GM10266 (cell line): Measurements from ENCODE around the gene GEMIN4.
"Not testable (repeated sequence)": the region's sequence is repeated elsewhere in the genome, so short reads cannot be mapped to it uniquely, and the experiment has no call there.

Source experiments
- DNase-seq: peaks from one replicate; pipeline ENCODE4 v3.0.0; 2012; ENCODE audit errors: extremely low spot score
- CTCF ChIP-seq: IDR thresholded peaks from 2 replicates; pipeline ENCODE4 v1.5.1; 2012; ENCODE audit warnings: mild to moderate bottlenecking, low read depth; ENCODE audit not compliant: control insufficient read depth, insufficient read depth; ENCODE audit errors: missing control alignments

Gene GEMIN4

GRCh38 chr17:795721-796120, 43.7 kb upstream of the GEMIN4 start:
- no peak for TF ChIP-seq CTCF
- no peak for DNase-seq

- no peak for TF ChIP-seq CTCF
Observed at GRCh38 chr17:795276-795675, 43.2 kb upstream of the GEMIN4 start.

GRCh38 chr17:794876-795275, 42.8 kb upstream of the GEMIN4 start:
- peak; percentile 62 for TF ChIP-seq CTCF
- DNase-seq = peak; percentile 83

More at GRCh38 chr17:795276-795675, 43.2 kb upstream of the GEMIN4 start:
- no peak for DNase-seq

GRCh38 chr17:792277-792676, 40.2 kb upstream of the GEMIN4 start:
- no peak for DNase-seq
- no peak for TF ChIP-seq CTCF

GRCh38 chr17:791829-792228, 39.8 kb upstream of the GEMIN4 start:
- TF ChIP-seq CTCF = no peak
- DNase-seq = no peak

GRCh38 chr17:790874-791247, 38.8 kb upstream of the GEMIN4 start:
- not testable (repeated sequence) for DNase-seq

- not testable (repeated sequence) for DNase-seq
Observed at GRCh38 chr17:789931-790873, 38.1 kb upstream of the GEMIN4 start.

- no peak for DNase-seq
- no peak for TF ChIP-seq CTCF
Observed at GRCh38 chr17:789160-789840, 37.2 kb upstream of the GEMIN4 start.
